HG02678 (cell line): ENCODE results near the gene LTA4H.
"Not testable (repeated sequence)": the region's sequence is repeated elsewhere in the genome, so short reads cannot be mapped to it uniquely, and the experiment has no call there.

Experiments used
- ATAC-seq: cut with Tn5 transposase; IDR thresholded peaks from one replicate; pipeline ENCODE4 v1.9.1; 2021; ENCODE audit warnings: mild to moderate bottlenecking, moderate library complexity; ENCODE audit not compliant: unreplicated experiment

The LTA4H gene

GRCh38 chr12:95995238-95996031, 40.0 kb downstream of the LTA4H start:
- no peak for ATAC-seq

DNA sequence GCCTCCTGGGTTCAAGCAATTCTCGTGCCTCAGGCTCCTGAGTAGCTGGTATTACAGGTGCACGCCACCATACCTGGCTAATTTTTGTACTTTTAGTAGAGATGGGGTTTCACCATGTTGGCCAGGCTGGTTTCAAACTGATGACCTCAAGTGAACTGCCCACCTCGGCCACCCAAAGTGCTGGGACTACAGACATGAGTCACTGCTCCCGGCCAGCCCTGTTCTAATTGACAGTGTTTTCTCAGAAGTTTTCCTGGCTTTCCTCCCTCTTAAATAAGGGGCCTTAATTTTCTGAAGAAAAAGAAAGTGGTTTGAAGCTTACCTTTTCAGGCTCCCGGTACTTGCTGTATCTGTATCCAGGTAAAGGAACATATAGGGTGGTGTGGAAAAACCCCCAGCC, 40.9 kb downstream of the LTA4H start:
- ATAC-seq, result no peak

DNA sequence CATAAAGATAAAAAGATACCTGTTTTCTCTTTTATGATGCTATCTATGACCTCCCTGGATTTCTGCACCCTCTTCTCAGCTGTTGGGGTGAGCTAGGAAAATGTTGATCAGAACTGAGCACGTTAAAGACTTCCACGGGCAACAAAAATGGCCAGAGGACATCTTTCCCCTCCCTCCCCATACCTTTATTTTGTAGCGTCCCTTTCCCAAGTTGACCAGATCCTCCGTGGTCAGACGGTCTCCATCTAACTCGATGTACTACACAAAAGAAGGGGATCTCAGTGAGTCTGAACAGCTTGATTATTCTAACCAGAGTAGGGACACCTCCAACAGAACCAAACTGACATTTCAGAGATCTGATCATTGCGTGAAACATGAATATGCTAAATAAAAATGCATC, 41.5 kb downstream of the LTA4H start:
- ATAC-seq, result no peak

DNA sequence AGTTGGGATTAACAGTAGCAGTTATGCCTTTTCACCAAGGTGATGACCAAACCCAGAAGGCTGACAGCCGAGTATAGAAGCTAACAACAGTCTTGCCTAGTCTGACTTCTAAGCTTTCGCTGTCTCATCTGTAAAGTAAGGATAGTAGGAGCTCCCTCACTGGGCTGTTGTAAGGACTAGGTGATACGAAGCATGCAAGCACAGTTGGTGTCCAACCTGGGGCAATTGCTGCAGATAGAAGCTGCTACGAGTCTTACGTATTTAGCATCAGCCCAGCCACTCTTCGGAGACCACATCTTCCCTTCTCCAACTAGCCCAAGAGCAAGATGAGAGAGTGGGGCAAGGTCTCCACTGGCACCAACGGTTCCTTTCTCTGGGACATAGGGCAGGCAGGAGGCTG, 45.3 kb downstream of the LTA4H start:
- ATAC-seq, result no peak

GRCh38 chr12:95989504-95990123, 45.8 kb downstream of the LTA4H start:
- no peak for ATAC-seq

DNA sequence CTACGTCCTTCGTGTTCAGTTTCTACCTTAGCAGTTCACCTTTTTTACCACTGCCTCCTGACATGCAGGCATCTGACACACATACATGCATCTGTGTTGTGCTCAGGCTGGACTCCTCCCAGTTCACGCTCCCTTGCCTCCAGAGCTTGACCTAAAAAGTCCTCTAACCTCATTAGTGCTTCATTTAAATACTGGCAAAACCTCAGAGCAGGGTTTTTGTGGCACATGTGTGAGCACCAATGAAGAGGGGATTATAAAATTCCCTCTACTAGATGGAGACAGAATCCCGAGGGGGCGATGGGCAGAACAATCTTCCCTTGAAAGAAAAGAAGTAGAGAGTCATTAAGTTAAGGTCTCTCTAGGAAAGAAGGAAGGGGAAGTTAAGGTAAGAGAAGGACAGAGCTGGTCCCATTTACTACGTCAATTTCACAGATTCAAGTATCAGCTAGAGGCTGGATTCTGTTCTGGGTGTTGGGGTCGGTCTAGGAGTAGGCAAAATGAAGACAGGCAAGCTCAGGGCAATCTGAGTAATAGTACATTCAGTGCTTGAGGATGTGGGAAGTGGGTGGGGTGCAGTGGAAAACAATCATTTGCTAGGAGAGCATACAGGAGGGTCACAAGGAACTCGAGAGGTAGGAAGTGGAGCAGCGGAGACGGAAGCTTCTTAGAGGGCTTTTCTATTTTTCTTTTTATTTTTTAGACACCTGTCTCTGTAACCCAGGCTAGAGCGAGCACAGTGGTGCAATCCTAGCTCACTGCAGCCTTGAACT, 46.7 kb downstream of the LTA4H start:
- no peak for ATAC-seq

GRCh38 chr12:95986635-95987570, 48.5 kb downstream of the LTA4H start:
- ATAC-seq, result no peak

GRCh38 chr12:95984682-95985081, 50.7 kb downstream of the LTA4H start:
- no peak for ATAC-seq

DNA sequence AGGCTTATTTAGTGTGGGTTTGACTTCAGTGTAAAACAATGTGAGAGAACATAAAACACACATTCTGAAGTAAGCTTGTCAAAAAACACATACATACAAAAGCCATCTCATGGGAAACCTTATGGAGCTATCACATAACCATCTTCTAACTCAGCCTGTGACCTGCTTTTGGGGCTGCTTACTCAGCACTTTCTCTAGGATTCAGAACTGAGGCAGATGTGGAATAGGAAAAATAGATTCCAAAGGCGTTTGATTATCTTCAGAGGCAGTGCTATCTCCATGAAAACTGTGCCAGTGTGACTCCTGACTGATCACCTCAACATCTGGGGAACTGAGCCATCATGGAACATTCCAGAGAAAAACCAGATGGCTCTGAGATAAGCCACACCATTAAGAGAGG, 52.8 kb downstream of the LTA4H start:
- ATAC-seq, result no peak

DNA sequence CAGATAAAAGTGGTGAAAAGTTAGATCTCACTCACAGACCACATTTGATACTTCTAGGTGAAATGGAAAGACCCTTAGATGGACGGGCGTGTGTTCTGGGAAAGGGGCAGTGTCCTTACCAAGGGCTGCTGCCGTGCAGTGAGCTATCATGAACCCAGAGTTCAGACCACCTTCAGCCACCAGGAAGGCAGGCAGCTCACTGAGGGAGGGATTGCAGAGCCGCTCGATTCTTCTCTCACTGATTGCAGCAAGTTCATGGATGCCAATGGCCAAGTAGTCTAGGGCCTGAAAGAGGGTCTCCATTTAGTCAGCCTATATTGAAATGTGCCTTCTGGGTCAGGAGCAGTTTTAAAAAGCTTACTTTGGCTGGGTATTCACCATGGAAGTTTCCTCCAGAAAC, 55.0 kb downstream of the LTA4H start:
- no peak for ATAC-seq

- no peak for ATAC-seq
These were observed 56.6 kb downstream of the LTA4H start for GRCh38 chr12:95978774-95979173.

DNA sequence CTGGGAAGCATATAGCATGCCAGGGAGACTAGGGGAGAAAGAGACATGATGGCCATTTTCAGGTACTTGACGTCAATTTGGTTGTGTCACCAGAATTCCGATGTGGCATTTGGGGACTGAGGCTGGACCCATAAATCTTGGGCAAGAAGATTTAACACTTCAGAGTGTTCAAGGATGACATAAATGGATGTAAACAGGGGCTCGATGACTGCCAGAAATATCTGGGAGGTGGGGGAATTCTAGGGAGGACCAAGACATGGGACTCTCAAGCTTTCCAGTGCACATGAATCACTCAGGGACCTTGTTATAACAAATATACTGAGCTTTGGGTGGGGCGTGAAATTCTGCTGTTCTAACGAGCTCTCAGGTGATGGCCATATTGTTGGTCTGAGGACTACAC, 57.0 kb downstream of the LTA4H start:
- ATAC-seq, result no peak

DNA sequence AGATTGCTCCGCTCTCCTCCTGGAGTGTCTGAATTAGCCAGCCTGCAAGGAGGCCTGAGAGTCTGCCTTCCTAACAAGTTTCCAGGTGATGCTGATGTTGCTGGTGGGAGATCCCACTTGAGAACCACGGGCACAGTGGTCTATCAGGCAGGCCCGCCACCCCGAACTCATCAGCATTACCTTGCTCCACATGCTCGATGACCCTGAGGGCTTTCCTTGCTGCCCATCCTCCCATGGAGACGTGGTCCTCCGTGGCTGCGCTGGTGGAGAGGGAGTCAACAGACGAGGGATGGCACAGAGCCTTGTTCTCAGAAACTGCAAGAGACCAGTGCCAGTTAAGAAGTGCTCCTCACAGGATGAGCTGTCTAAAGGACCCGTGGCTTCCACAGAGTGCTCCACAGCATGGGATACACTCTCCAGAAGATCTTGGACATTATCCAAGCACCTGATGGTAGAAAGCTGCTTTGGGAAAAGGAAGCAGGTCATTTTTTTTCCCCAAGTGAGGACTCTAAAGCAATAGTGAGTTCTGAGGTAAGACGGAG, 57.6 kb downstream of the LTA4H start:
- ATAC-seq, result no peak

GRCh38 chr12:95976416-95976832, 59.0 kb downstream of the LTA4H start:
- ATAC-seq, result no peak

GRCh38 chr12:95975491-95975890, 59.9 kb downstream of the LTA4H start:
- ATAC-seq, result no peak

GRCh38 chr12:95974358-95974757, 61.0 kb downstream of the LTA4H start:
- ATAC-seq, result no peak

DNA sequence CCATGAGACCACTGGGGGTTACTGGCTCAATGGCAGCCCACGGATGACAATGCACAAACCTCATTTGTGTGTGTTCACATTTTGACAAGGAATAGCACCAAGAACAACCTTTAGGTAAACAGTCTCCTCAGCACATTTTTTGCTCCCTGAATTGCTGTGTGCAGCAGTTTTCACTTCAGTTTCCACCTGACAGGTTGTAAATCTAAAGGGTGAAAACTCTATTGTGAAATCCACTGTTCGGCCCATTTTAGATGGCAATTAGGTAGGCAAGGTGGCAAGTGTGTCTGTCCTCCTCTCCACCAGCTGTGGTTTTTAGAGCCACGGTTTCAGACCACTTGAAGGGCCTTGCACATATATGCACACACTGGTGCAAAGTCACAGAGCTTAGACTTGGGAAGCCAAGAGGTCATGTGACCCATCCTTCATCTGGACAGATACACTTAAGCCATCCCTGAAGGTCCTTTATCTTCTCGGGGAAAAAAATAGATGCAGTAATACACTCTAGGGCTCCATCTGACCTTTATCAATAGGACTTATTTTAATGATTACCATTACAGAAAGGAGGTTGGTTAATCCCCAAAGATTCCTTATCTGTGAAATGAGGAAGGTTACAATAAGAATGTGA, 62.4 kb downstream of the LTA4H start:
- no peak for ATAC-seq

- ATAC-seq, result no peak
These were observed 64.5 kb downstream of the LTA4H start for GRCh38 chr12:95970905-95971304.

GRCh38 chr12:95969116-95969515, 66.3 kb downstream of the LTA4H start:
- not testable (repeated sequence) for ATAC-seq

DNA sequence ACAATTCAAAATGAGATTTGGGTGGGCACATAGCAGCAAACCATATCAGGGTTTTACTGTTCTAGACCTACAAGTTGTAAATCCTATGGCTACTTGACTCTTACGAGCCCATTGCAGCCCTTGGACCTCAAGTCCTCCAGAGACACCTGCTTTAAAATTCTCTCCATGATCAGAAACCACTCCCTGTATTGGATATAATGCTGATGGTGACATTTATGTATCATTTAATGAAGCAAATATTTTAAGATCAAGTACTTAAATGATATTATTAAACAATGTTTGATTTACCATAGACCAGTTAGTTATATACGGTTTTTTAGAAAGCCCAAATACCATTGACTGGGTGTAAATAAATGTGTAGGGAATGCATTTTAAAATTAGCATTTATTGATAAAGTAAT, 68.1 kb downstream of the LTA4H start:
- no peak for ATAC-seq
